22Rv1 (cell line): ENCODE results near the gene TAS2R60.

Source experiments
- ZFX ChIP-seq: fragments of 450-650 bp; IDR thresholded peaks from 2 replicates; pipeline ENCODE4 v1.6.1; 2017; ENCODE audit warnings: antibody characterized with exemption, borderline replicate concordance
- TF ChIP-seq, protein P1 (sequence below): fragments of 450-650 bp; IDR thresholded peaks from 2 replicates; pipeline ENCODE4 v1.5.1; 2017; ENCODE audit warnings: mild to moderate bottlenecking

DNA sequence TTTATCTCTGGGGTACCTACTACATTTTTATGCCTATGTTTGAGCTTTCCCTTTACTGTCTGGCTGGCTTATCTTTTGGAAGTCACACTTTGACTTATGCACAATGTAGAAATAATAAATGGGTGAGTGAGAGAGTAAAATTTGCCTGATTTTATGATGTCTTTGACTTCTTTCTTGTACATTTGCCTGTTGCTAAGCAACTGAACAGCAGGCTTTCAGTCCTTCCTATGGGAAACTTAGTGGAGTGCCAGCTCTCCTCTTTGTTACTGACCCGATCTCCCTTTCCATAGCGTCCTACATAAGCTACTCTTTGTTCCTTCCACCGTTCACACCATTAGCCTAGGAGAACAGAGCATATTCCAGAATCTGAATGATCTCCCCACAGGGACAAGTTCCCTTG, 4.2 kb downstream of the TAS2R60 start:
- TF ChIP-seq, protein P1, sequence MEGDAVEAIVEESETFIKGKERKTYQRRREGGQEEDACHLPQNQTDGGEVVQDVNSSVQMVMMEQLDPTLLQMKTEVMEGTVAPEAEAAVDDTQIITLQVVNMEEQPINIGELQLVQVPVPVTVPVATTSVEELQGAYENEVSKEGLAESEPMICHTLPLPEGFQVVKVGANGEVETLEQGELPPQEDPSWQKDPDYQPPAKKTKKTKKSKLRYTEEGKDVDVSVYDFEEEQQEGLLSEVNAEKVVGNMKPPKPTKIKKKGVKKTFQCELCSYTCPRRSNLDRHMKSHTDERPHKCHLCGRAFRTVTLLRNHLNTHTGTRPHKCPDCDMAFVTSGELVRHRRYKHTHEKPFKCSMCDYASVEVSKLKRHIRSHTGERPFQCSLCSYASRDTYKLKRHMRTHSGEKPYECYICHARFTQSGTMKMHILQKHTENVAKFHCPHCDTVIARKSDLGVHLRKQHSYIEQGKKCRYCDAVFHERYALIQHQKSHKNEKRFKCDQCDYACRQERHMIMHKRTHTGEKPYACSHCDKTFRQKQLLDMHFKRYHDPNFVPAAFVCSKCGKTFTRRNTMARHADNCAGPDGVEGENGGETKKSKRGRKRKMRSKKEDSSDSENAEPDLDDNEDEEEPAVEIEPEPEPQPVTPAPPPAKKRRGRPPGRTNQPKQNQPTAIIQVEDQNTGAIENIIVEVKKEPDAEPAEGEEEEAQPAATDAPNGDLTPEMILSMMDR = no peak
- TF ChIP-seq ZFX = no peak
